Liver (tissue), 9 donors: ENCODE results near the gene ICA1L. TPM values are rescaled to one million over a fixed set of nuclear protein-coding genes. Genes with fewer than 3 reads are reported as not detected.

ENCODE experiments used
- DNase-seq: peaks from one replicate; pipeline ENCODE4 v3.0.0-alpha.2; 2017; ENCODE audit warnings: low spot score
- H3K27ac ChIP-seq, 2 donors: one replicate each; pipeline ENCODE4 v1.7.0; 2013; ENCODE audit warnings: inconsistent platforms in 2 of 2, low read length in 2 of 2, control low read depth in 1 of 2, low read depth in 1 of 2, mild to moderate bottlenecking in 1 of 2
- H3K27me3 ChIP-seq, 4 donors: one replicate each; pipeline versions ENCODE4 v1.6.1 to v1.7.0; 2013; ENCODE audit warnings: low read length in 3 of 4, inconsistent platforms in 1 of 4, mild to moderate bottlenecking in 1 of 4, moderate library complexity in 1 of 4; ENCODE audit not compliant: control insufficient read depth in 4 of 4, insufficient read depth in 4 of 4
- H3K36me3 ChIP-seq, 4 donors: one replicate each; pipeline versions ENCODE4 v1.6.1 to v1.7.0; 2013; ENCODE audit warnings: low read length in 3 of 4, mild to moderate bottlenecking in 3 of 4, low read depth in 1 of 4, moderate library complexity in 1 of 4; ENCODE audit not compliant: control insufficient read depth in 4 of 4, insufficient read depth in 3 of 4
- H3K4me1 ChIP-seq, 4 donors: one replicate each; pipeline versions ENCODE4 v1.6.1 to v1.7.0; 2013; ENCODE audit warnings: low read length in 3 of 4, mild to moderate bottlenecking in 3 of 4, moderate library complexity in 1 of 4; ENCODE audit not compliant: control insufficient read depth in 4 of 4, insufficient read depth in 4 of 4
- H3K4me3 ChIP-seq, 3 donors: one replicate each; pipeline versions ENCODE4 v1.6.1 to v1.7.0; 2013; ENCODE audit warnings: low read length in 3 of 3, control low read depth in 1 of 3, low read depth in 1 of 3, mild to moderate bottlenecking in 1 of 3
- H3K9ac ChIP-seq, 2 donors: one replicate each; pipeline ENCODE4 v1.7.0; 2013; ENCODE audit warnings: low read length in 2 of 2, mild to moderate bottlenecking in 2 of 2, moderate library complexity in 2 of 2, control low read depth in 1 of 2, low read depth in 1 of 2
- H3K9me3 ChIP-seq, 4 donors: one replicate each; pipeline versions ENCODE4 v1.6.1 to v1.7.0; 2013; ENCODE audit warnings: low read length in 3 of 4; ENCODE audit not compliant: control insufficient read depth in 4 of 4
- ATF3 ChIP-seq: IDR thresholded peaks from 2 replicates; pipeline ENCODE4 v1.6.1; 2016; ENCODE audit warnings: antibody characterized with exemption
- CTCF ChIP-seq: fragments of 150-350 bp; IDR thresholded peaks from 2 replicates; pipeline ENCODE4 v1.5.1; 2017; ENCODE audit warnings: improper control_type of control experiment, low read depth, low read length; ENCODE audit not compliant: missing input control
- EGR1 ChIP-seq, 2 donors: IDR thresholded peaks; 2 replicates each; pipeline ENCODE4 v1.6.1; 2016 to 2018; ENCODE audit warnings: antibody characterized with exemption in 2 of 2, low read depth in 2 of 2
- FOXA1 ChIP-seq: IDR thresholded peaks from 2 replicates; pipeline ENCODE4 v1.6.1; 2016; ENCODE audit warnings: antibody characterized with exemption
- FOXA2 ChIP-seq: IDR thresholded peaks from 2 replicates; pipeline ENCODE4 v1.6.1; 2016; ENCODE audit warnings: antibody characterized with exemption
- GABPA ChIP-seq, 2 donors: IDR thresholded peaks in 1 of 2; conservative IDR thresholded peaks in 1 of 2; 2 replicates each; pipeline ENCODE4 v1.6.1; 2016; ENCODE audit warnings: antibody characterized with exemption in 2 of 2, mild to moderate bottlenecking in 1 of 2, moderate library complexity in 1 of 2
- HNF4A ChIP-seq, 2 donors: conservative IDR thresholded peaks; 2 replicates each; pipeline ENCODE4 v1.6.1; 2016; ENCODE audit warnings: antibody characterized with exemption in 2 of 2, mild to moderate bottlenecking in 2 of 2
- HNF4G ChIP-seq: IDR thresholded peaks from 2 replicates; pipeline ENCODE4 v1.6.1; 2016; ENCODE audit warnings: antibody characterized with exemption
- JUND ChIP-seq, 2 donors: IDR thresholded peaks; 2 replicates each; pipeline ENCODE4 v1.6.1; 2016; ENCODE audit warnings: antibody characterized with exemption in 2 of 2
- MAX ChIP-seq: IDR thresholded peaks from 2 replicates; pipeline ENCODE4 v1.6.1; 2016; ENCODE audit warnings: antibody characterized with exemption
- NR2F2 ChIP-seq: IDR thresholded peaks from 2 replicates; pipeline ENCODE4 v1.6.1; 2016; ENCODE audit warnings: antibody characterized with exemption
- RAD21 ChIP-seq, 2 donors: IDR thresholded peaks; 2 replicates each; pipeline ENCODE4 v1.6.1; 2016; ENCODE audit warnings: antibody characterized with exemption in 2 of 2, mild to moderate bottlenecking in 2 of 2
- REST ChIP-seq: IDR thresholded peaks from 2 replicates; pipeline ENCODE4 v1.6.1; 2016; ENCODE audit warnings: antibody characterized with exemption, mild to moderate bottlenecking
- RXRA ChIP-seq, 2 donors: IDR thresholded peaks; 2 replicates each; pipeline ENCODE4 v1.6.1; 2017 to 2018; ENCODE audit warnings: antibody characterized with exemption in 2 of 2, mild to moderate bottlenecking in 1 of 2
- SP1 ChIP-seq: IDR thresholded peaks from 2 replicates; pipeline ENCODE4 v1.6.1; 2018; ENCODE audit warnings: antibody characterized with exemption, mild to moderate bottlenecking
- TAF1 ChIP-seq: conservative IDR thresholded peaks from 2 replicates; pipeline ENCODE4 v1.6.1; 2016; ENCODE audit warnings: antibody characterized with exemption, mild to moderate bottlenecking
- YY1 ChIP-seq: IDR thresholded peaks from 2 replicates; pipeline ENCODE4 v1.6.1; 2016; ENCODE audit warnings: antibody characterized with exemption, mild to moderate bottlenecking
- ZBTB33 ChIP-seq: IDR thresholded peaks from 2 replicates; pipeline ENCODE4 v1.6.1; 2016; ENCODE audit warnings: antibody characterized with exemption
- WGBS: extraction: QIAGEN DNeasy Blood & Tissue Kit; methylation state at CpG from one replicate; pipeline ENCODE4 v1.1.7; 2013; 5-methylcytosine and 5-hydroxymethylcytosine counted together
- polyA plus RNA-seq, 2 donors: library from polyadenylated mRNA; stranded (reverse) in 1 of 2; unstranded in 1 of 2; fragments of 200-250 nt in 1 of 2; fragments of >200 nt in 1 of 2; fragmentation: Nextera tagmentation in 1 of 2; extraction: Ambion mirVana in 1 of 2; gene quantifications; one replicate each; pipeline versions ENCODE4 v1.2.1 to v1.2.3, GENCODE V29; 2013 to 2015
- total RNA-seq, 2 donors: library from RNA; depleted of rRNA; stranded (reverse); fragments of >200 nt; gene quantifications; one replicate each; pipeline ENCODE4 v1.2.3, GENCODE V29; 2014
- donor health status: healthy.
- donor health status: healthy.
- donor health status: healthy.
- donor health status: healthy.
- donor health status: healthy.

The ICA1L gene
- total and polyA plus RNA-seq, 4 donors, result 0.15 to 1.7 (median 0.79) TPM

- no peak for TF ChIP-seq HNF4A (conservative IDR thresholded peaks at IDR 0.05)
- no peak for TF ChIP-seq EGR1 (IDR thresholded peaks at IDR 0.05; ENCODE audit: low read depth in 2 of 2)
- no peak for TF ChIP-seq SP1
- TF ChIP-seq ATF3, result no peak
- no peak for TF ChIP-seq JUND (IDR thresholded peaks at IDR 0.05)
- TF ChIP-seq CTCF, result no peak
Measured at GRCh38 chr2:202824901-202825300, 46.7 kb downstream of the ICA1L start (continued).

- Histone ChIP-seq H3K4me3 (no peak overlapping the region), H3K9ac (no peak overlapping the region), H3K27me3 (no peaks in the 10 kb centered on the region), H3K36me3 (no peaks in the 10 kb centered on the region), H3K27ac (no peak overlapping the region), H3K9me3 (no peaks in the 10 kb centered on the region), H3K4me1 (no peaks in the 10 kb centered on the region)
- WGBS, result 97% methylated on average over 2 of the region's 2 CpGs
- DNase-seq, result no peak
- TF ChIP-seq FOXA1, result no peak
- TF ChIP-seq REST, result no peak
- no peak for TF ChIP-seq RXRA (IDR thresholded peaks at IDR 0.05)
- TF ChIP-seq GABPA (IDR thresholded peaks at IDR 0.05 in 1 of 2, conservative IDR thresholded peaks at IDR 0.05 in 1 of 2), result no peak
- TF ChIP-seq NR2F2, result no peak
- TF ChIP-seq JUND (IDR thresholded peaks at IDR 0.05), result no peak
- TF ChIP-seq MAX, result no peak
- TF ChIP-seq RAD21 (IDR thresholded peaks at IDR 0.05), result no peak
- TF ChIP-seq HNF4G, result no peak
- no peak for TF ChIP-seq FOXA2
- TF ChIP-seq CTCF, result no peak
- no peak for TF ChIP-seq ATF3
- no peak for TF ChIP-seq SP1
- TF ChIP-seq ZBTB33, result no peak
- TF ChIP-seq YY1, result no peak
- no peak for TF ChIP-seq EGR1 (IDR thresholded peaks at IDR 0.05; ENCODE audit: low read depth in 2 of 2)
- TF ChIP-seq TAF1, result no peak
- TF ChIP-seq HNF4A (conservative IDR thresholded peaks at IDR 0.05), result no peak
Measured at GRCh38 chr2:202822411-202822810, 49.2 kb downstream of the ICA1L start.
